Stimulated activated CD4-positive, alpha-beta T cell treated with anti-CD3 and anti-CD28 coated beads, Interleukin-1b, Interleukin-23, amount 100 ng/mL, for 4 hours (primary cell): ENCODE measurements around the gene CHORDC1.

Experiments
- DNase-seq, 2 donors: peaks; one replicate each; pipeline ENCODE4 v3.0.0-alpha.2; 2020; ENCODE audit warnings: low read depth in 2 of 2

CHORDC1 gene

GRCh38 chr11:90222459-90223247 lies at the start of gene CHORDC1:
Gene CHORDC1 (minus strand): TSS chr11:90223049. CDS start chr11:90222954, 95 bp downstream.
- DNase-seq: peak; percentile 87 to 95

GRCh38 chr11:90257158-90257525 lies 34.3 kb upstream of the CHORDC1 start:
- no peak for DNase-seq

GRCh38 chr11:90256404-90257157 lies 33.7 kb upstream of the CHORDC1 start:
- no peak for DNase-seq

- no peak for DNase-seq
Observed at GRCh38 chr11:90254065-90254464, 31.2 kb upstream of the CHORDC1 start.

- DNase-seq: no peak
Observed at GRCh38 chr11:90252053-90252452, 29.2 kb upstream of the CHORDC1 start.

- no peak for DNase-seq
Observed at GRCh38 chr11:90251599-90251998, 28.8 kb upstream of the CHORDC1 start.

- no peak for DNase-seq
Observed at GRCh38 chr11:90250970-90251369, 28.1 kb upstream of the CHORDC1 start.

GRCh38 chr11:90246468-90246867 lies 23.6 kb upstream of the CHORDC1 start:
- DNase-seq: no peak

- DNase-seq: no peak
Observed at GRCh38 chr11:90243534-90243933, 20.7 kb upstream of the CHORDC1 start.

GRCh38 chr11:90242894-90243416 lies 20.1 kb upstream of the CHORDC1 start:
- no peak for DNase-seq

- no peak for DNase-seq
Observed at GRCh38 chr11:90241414-90241813, 18.6 kb upstream of the CHORDC1 start.

GRCh38 chr11:90239967-90240636 lies 17.3 kb upstream of the CHORDC1 start:
- peak in 1 of 2 donors; percentile 43 for DNase-seq

GRCh38 chr11:90237004-90237403 lies 14.2 kb upstream of the CHORDC1 start:
- no peak for DNase-seq

GRCh38 chr11:90235526-90235925 lies 12.7 kb upstream of the CHORDC1 start:
- no peak for DNase-seq

- DNase-seq: no peak
Observed at GRCh38 chr11:90234977-90235376, 12.1 kb upstream of the CHORDC1 start.

- DNase-seq: no peak
Observed at GRCh38 chr11:90229791-90230190, 6.9 kb upstream of the CHORDC1 start.

- no peak for DNase-seq
Observed at GRCh38 chr11:90228056-90228455, 5.2 kb upstream of the CHORDC1 start.

GRCh38 chr11:90223248-90223585 lies 368 bp upstream of the CHORDC1 start:
- no peak for DNase-seq

- no peak for DNase-seq
Observed at GRCh38 chr11:90221803-90222458, 918 bp downstream of the CHORDC1 start.

- DNase-seq: no peak
Observed at GRCh38 chr11:90220391-90220790, 2.5 kb downstream of the CHORDC1 start.

- DNase-seq: no peak
Observed at GRCh38 chr11:90219438-90219837, 3.4 kb downstream of the CHORDC1 start.

- no peak for DNase-seq
Observed at GRCh38 chr11:90218606-90219005, 4.2 kb downstream of the CHORDC1 start.
